ENCODE data around the gene PHLDB3. TPM values are rescaled to one million over a fixed set of nuclear protein-coding genes. Genes with fewer than 3 reads are reported as not detected.

The PHLDB3 gene
- total and polyA plus RNA-seq, 2 of the 13 experiments (the other 11 are each of a cell fraction or from before 2014, with no cell fraction given) = 11.3 to 14.5 TPM

DNA sequence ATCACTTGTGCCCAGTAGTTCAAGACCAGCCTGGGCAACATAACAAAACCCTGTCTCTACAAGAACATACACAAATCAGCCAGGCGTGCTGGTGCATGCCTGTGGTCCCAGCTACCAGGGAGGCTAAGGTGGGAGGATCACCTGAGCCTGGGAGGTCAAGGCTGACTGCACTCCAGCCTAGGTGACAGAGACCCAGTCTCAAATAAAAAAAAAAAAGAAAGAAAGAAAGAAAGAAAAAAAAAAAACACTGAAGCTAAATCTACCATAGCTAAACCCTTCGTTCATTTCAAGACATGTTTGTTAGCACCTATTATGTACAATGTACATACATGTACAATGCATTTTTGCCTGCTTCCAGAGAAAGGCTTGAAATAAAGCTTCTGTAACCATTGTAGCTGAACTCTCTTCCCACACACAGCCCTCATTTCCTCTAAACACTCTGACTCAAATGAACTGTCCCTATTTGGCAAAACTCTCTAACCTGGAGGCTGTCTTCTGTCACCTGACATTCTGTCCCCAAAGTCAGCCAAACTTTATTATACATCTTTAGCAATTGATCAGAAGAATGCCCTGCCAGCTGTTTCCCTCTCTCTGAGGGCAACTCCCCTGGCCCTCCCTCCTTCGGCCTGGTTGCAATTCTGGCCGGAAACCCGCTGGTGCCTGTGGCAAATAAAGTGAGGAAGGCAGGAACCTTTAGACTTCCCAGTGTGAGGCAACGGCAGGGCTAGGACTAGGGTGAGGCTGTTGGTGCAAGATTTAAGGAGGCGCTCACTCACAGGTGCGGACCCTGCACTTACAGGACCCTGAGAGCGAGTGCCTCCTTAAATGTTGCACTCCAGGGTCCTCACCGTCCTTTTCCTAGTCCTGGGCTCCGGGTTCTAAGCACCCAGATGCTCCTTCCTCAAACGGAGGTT, 20.6 kb upstream of the PHLDB3 start (continued):
- TF ChIP-seq SPEN (CRISPR knock-in tag; IDR thresholded peaks at IDR 0.05; ENCODE audit: low read depth) (no peak; the same call in 1 of the 2 replicates), XRCC5 (optimal IDR thresholded peaks at IDR 0.05; ENCODE audit: low read length) (peak; percentile 74), ZBTB42 (CRISPR knock-in tag; IDR thresholded peaks at IDR 0.05) (no peak), SIN3A (IDR thresholded peaks at IDR 0.05; ENCODE audit: borderline replicate concordance, low read depth, low read length) (peak; percentile 42; the same call in 1 of the 2 replicates), HOXA7 (CRISPR knock-in tag; IDR thresholded peaks at IDR 0.05) (no peak), ARHGAP35 (CRISPR knock-in tag; IDR thresholded peaks at IDR 0.05; ENCODE audit: borderline replicate concordance) (no peak), SMAD3 (CRISPR knock-in tag; IDR thresholded peaks at IDR 0.05) (no peak), ZNF484 (CRISPR knock-in tag; IDR thresholded peaks at IDR 0.05; ENCODE audit: borderline replicate concordance, low read depth) (no peak), KLF11 (CRISPR knock-in tag; IDR thresholded peaks at IDR 0.05) (peak; percentile 41; the same call in 1 of the 2 replicates), KAT8 (CRISPR knock-in tag; IDR thresholded peaks at IDR 0.05) (peak; percentile 49; the same call in 1 of the 2 replicates), MYNN (CRISPR knock-in tag; IDR thresholded peaks at IDR 0.05; ENCODE audit: low read depth) (no peak), NFE2L1 (CRISPR knock-in tag; IDR thresholded peaks at IDR 0.05; ENCODE audit: borderline replicate concordance) (no peak)
- TF ChIP-seq, protein P1, sequence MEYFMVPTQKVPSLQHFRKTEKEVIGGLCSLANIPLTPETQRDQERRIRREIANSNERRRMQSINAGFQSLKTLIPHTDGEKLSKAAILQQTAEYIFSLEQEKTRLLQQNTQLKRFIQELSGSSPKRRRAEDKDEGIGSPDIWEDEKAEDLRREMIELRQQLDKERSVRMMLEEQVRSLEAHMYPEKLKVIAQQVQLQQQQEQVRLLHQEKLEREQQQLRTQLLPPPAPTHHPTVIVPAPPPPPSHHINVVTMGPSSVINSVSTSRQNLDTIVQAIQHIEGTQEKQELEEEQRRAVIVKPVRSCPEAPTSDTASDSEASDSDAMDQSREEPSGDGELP (IDR thresholded peaks at IDR 0.05; ENCODE audit: borderline replicate concordance, low read depth) = peak; percentile 86
- TF ChIP-seq, protein P2, sequence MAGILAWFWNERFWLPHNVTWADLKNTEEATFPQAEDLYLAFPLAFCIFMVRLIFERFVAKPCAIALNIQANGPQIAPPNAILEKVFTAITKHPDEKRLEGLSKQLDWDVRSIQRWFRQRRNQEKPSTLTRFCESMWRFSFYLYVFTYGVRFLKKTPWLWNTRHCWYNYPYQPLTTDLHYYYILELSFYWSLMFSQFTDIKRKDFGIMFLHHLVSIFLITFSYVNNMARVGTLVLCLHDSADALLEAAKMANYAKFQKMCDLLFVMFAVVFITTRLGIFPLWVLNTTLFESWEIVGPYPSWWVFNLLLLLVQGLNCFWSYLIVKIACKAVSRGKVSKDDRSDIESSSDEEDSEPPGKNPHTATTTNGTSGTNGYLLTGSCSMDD (CRISPR knock-in tag; IDR thresholded peaks at IDR 0.05) = no peak
- TF ChIP-seq, protein P3, sequence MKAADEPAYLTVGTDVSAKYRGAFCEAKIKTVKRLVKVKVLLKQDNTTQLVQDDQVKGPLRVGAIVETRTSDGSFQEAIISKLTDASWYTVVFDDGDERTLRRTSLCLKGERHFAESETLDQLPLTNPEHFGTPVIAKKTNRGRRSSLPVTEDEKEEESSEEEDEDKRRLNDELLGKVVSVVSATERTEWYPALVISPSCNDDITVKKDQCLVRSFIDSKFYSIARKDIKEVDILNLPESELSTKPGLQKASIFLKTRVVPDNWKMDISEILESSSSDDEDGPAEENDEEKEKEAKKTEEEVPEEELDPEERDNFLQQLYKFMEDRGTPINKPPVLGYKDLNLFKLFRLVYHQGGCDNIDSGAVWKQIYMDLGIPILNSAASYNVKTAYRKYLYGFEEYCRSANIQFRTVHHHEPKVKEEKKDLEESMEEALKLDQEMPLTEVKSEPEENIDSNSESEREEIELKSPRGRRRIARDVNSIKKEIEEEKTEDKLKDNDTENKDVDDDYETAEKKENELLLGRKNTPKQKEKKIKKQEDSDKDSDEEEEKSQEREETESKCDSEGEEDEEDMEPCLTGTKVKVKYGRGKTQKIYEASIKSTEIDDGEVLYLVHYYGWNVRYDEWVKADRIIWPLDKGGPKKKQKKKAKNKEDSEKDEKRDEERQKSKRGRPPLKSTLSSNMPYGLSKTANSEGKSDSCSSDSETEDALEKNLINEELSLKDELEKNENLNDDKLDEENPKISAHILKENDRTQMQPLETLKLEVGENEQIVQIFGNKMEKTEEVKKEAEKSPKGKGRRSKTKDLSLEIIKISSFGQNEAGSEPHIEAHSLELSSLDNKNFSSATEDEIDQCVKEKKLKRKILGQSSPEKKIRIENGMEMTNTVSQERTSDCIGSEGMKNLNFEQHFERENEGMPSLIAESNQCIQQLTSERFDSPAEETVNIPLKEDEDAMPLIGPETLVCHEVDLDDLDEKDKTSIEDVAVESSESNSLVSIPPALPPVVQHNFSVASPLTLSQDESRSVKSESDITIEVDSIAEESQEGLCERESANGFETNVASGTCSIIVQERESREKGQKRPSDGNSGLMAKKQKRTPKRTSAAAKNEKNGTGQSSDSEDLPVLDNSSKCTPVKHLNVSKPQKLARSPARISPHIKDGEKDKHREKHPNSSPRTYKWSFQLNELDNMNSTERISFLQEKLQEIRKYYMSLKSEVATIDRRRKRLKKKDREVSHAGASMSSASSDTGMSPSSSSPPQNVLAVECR (CRISPR knock-in tag; IDR thresholded peaks at IDR 0.05; ENCODE audit: borderline replicate concordance) = peak; percentile 64; the same call in 1 of the 2 replicates
- TF ChIP-seq, protein P4, sequence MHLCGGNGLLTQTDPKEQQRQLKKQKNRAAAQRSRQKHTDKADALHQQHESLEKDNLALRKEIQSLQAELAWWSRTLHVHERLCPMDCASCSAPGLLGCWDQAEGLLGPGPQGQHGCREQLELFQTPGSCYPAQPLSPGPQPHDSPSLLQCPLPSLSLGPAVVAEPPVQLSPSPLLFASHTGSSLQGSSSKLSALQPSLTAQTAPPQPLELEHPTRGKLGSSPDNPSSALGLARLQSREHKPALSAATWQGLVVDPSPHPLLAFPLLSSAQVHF (CRISPR knock-in tag; IDR thresholded peaks at IDR 0.05) = no peak
- TF ChIP-seq, protein P5, sequence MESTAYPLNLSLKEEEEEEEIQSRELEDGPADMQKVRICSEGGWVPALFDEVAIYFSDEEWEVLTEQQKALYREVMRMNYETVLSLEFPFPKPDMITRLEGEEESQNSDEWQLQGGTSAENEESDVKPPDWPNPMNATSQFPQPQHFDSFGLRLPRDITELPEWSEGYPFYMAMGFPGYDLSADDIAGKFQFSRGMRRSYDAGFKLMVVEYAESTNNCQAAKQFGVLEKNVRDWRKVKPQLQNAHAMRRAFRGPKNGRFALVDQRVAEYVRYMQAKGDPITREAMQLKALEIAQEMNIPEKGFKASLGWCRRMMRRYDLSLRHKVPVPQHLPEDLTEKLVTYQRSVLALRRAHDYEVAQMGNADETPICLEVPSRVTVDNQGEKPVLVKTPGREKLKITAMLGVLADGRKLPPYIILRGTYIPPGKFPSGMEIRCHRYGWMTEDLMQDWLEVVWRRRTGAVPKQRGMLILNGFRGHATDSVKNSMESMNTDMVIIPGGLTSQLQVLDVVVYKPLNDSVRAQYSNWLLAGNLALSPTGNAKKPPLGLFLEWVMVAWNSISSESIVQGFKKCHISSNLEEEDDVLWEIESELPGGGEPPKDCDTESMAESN (CRISPR knock-in tag; conservative IDR thresholded peaks at IDR 0.05) = peak; percentile 38; the same call in 1 of the 2 replicates
